ENCODE results near the gene ASCL1.

ASCL1 gene

GRCh38 chr12:102990419-102990818 is 32.9 kb downstream of the ASCL1 start:
- DNase-seq (ENCODE audit: low spot score) = no peak
- peak; percentile 17 for TF ChIP-seq CTCF (IDR thresholded peaks at IDR 0.05; ENCODE audit: extremely low read depth, insufficient read depth, missing control alignments)
- in situ Hi-C loops (cut with MboI; ENCODE audit: low pct_unique_long_range_greater_than_20kb, low sequenced_read_pairs, unreplicated experiment) = no loop called here

- TF ChIP-seq CTCF (IDR thresholded peaks at IDR 0.05; ENCODE audit: extremely low read depth, insufficient read depth, missing control alignments) = no peak
- peak; percentile 17 for DNase-seq (ENCODE audit: low spot score)
- in situ Hi-C loops (cut with MboI; ENCODE audit: low pct_unique_long_range_greater_than_20kb, low sequenced_read_pairs, unreplicated experiment) = no loop called here
These were observed 34.8 kb downstream of the ASCL1 start for GRCh38 chr12:102992297-102992696.

GRCh38 chr12:102992720-102993119 is 35.2 kb downstream of the ASCL1 start:
- TF ChIP-seq CTCF (IDR thresholded peaks at IDR 0.05; ENCODE audit: extremely low read depth, insufficient read depth, missing control alignments) = no peak
- in situ Hi-C loops (cut with MboI; ENCODE audit: low pct_unique_long_range_greater_than_20kb, low sequenced_read_pairs, unreplicated experiment) = no loop called here
- DNase-seq (ENCODE audit: low spot score) = no peak

- no peak for TF ChIP-seq CTCF (IDR thresholded peaks at IDR 0.05; ENCODE audit: extremely low read depth, insufficient read depth, missing control alignments)
- in situ Hi-C loops (cut with MboI; ENCODE audit: low pct_unique_long_range_greater_than_20kb, low sequenced_read_pairs, unreplicated experiment) = no loop called here
These were observed 36.1 kb downstream of the ASCL1 start for GRCh38 chr12:102993537-102993936.

GRCh38 chr12:102995372-102995771 is 37.9 kb downstream of the ASCL1 start:
- DNase-seq (ENCODE audit: low spot score) = no peak
- TF ChIP-seq CTCF (IDR thresholded peaks at IDR 0.05; ENCODE audit: extremely low read depth, insufficient read depth, missing control alignments) = no peak
- in situ Hi-C loops (cut with MboI; ENCODE audit: low pct_unique_long_range_greater_than_20kb, low sequenced_read_pairs, unreplicated experiment) = no loop called here

More at GRCh38 chr12:102993537-102993936, 36.1 kb downstream of the ASCL1 start:
- DNase-seq (ENCODE audit: low spot score) = no peak

Measured in GM13977 (cell line).